Hepatic stellate cell (primary cell): ENCODE measurements around the gene RORB.

Experiments
- DNase-seq: peaks from one replicate; pipeline ENCODE4 v3.0.0; 2011; ENCODE audit warnings: low spot score

The RORB gene

GRCh38 chr9:74598874-74599273 lies 101.7 kb downstream of the RORB start:
- DNase-seq, result no peak

- DNase-seq, result no peak
These were observed 112.7 kb downstream of the RORB start for GRCh38 chr9:74609671-74610405.

GRCh38 chr9:74610523-74611061 lies 113.5 kb downstream of the RORB start:
- DNase-seq, result no peak

DNA sequence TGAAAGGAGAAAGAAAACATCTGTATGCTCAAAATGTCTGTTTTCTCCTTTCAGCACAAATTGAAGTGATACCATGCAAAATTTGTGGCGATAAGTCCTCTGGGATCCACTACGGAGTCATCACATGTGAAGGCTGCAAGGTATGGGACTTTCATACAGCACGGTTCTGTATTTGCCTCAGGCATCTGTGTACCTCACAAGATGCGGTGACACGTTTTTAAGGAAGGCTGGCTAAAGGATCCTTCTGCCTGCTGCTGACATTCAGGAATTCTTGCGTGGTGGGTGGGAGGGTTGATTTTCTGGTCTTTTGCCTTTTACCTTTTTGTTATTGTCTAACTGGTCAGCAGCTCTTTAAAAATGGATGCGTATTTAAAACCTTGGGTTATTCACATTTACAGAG lies 133.1 kb downstream of the RORB start:
- no peak for DNase-seq

DNA sequence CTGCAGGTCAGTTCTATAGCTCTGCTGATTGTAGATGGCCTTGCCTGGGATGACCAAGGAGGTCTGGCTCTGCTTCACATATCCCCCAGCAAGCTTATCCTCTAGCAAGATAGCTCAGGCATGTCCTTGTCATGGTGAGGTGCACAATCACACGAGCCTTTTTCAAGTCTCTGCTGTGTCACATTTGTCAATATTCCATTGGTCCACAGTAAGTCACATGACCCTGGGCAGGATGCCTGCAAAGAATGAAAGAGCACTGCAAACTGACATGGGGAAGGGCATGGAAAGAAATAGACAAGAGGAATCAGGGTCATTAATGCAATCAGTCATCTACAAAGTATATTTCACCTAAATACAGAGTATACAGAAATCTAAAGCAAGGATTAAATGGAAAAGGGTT lies 142.0 kb downstream of the RORB start:
- DNase-seq, result no peak

- DNase-seq, result no peak
These were observed 145.2 kb downstream of the RORB start for GRCh38 chr9:74642376-74642775.

DNA sequence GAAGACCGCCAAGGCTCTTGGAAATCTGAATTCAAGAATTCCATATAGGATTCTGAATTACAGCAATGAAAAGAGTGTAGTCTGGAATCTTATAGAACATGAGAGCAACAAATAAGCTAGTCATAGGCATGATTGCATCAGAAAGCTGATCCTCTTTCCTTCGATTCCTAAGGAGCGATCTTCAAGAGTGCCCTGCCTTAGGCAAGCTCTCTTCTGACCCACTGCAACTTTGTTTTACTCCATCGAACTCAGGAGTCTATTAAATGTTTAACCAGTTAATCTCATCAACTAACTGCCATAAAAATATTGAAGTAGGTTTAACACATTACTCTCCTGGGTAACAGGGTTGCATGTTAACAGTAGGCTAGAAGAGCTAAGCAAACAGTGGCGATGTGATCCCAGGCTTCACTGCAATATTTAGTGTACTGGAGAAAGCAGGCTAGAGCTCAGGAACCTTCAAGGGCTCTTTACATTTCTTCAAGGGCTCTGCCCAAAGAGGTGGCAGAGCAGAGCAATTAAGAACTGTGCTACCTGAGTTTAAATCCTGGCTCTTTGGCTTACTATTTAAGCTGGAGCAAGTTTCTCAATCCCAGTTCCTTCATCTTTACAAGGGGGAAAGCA lies 146.3 kb downstream of the RORB start:
- DNase-seq, result no peak

GRCh38 chr9:74644023-74644422 lies 146.9 kb downstream of the RORB start:
- no peak for DNase-seq

GRCh38 chr9:74645007-74645639 lies 148.0 kb downstream of the RORB start:
- no peak for DNase-seq

- DNase-seq, result no peak
These were observed 156.4 kb downstream of the RORB start for GRCh38 chr9:74653410-74654080.

DNA sequence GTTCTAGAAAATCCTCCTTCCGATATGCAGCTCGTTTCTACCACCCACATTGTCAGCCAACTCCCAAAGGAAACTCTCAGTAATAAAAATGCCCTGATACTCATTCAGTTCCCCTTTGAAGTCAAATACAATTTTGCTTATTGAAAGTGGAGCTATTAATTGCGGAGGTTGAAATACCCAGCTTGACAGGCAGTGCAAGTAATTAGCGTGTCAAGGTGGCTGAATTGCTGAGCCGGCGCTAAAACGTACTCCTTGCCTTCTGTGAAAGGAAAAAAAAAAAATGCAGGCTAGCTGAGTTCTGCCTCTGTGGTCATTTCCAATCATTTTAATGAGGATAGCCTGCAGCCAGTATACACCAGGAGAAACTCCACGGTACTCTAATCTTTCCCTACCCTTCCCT lies 165.5 kb downstream of the RORB start:
- no peak for DNase-seq

DNA sequence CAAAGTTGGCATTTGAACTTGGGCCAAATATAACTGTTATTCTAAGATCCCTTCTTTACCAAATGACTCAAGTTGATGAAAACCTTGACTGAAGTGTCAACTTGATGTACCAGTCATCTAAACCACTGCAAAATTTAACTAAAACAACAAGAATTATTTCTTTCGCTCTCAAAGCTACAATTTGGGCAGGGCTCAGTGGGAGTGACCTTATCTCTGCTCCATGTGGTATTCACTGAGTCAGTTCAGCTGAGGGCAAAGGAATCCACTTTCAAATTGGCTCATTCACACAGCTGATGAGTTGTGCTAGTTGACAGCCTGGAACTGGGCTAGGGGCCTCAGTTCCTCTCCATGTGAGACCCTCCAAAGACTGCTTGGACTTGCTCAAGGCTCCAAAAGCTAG lies 166.3 kb downstream of the RORB start:
- no peak for DNase-seq

- no peak for DNase-seq
These were observed 169.6 kb downstream of the RORB start for GRCh38 chr9:74666625-74667316.

DNA sequence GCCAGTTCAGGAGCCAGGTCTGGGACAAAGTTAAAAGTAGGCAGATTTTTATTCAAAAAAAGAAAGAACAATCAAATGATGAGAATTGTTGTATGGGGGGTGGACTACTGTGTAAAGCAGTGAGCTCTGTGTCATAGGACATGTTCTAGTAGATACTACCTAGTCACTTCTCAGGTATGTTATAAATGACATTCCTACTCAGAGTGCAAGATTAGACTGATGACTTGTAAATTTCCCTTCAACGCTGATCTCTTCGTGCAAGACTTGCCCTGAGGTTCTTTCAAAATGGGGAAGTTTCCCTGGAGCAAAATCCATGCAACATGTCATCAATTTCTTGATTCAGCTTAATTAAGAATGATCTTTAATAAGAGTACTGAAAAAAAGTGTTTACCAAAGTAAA lies 175.1 kb downstream of the RORB start:
- no peak for DNase-seq

GRCh38 chr9:74674077-74674476 lies 176.9 kb downstream of the RORB start:
- DNase-seq, result no peak

- no peak for DNase-seq
These were observed 184.8 kb downstream of the RORB start for GRCh38 chr9:74681906-74682305.

- no peak for DNase-seq
These were observed 186.2 kb downstream of the RORB start for GRCh38 chr9:74683322-74683721.

GRCh38 chr9:74691058-74691457 lies 193.9 kb downstream of the RORB start:
- DNase-seq, result no peak

DNA sequence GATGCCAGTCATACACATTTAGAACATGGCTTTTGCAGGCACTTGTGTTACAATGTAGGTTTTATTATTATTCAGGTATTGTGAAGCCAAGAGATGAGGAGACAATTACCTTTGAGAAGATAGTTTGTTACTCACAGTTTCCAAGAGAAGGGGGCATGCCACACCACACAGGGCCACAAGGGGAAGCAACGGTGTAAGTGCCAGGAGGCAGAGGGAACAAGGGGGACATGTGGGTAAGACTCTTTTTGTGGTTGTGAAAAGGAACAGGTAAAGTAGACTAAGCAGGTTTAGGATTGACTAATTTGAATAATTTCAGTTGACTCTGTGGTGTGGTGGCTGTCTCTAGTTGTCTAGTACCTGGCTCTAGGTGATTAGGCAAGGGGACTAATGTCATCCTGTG lies 199.4 kb downstream of the RORB start:
- DNase-seq, result no peak

GRCh38 chr9:74697535-74697934 lies 200.4 kb downstream of the RORB start:
- no peak for DNase-seq

DNA sequence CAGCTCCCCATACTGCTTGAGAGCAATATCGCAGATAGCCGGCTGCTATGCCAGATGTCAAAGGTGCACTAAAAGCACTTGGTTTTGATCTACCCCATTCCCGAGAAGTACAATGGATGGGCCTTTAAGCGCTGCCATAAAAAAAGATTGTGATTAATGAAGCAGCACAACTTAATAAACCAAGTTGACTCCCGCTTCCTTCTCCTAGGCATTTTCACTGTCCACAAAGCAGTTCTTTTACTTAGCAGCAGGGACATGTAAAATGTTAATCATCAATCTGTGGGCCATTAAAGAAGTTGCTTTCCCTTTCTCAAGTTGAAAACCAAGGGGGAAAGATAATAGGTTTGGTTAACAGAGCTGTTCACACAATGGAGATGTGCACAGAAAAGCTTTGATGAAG lies 214.2 kb downstream of the RORB start:
- DNase-seq, result no peak

GRCh38 chr9:74718709-74719108 lies 221.6 kb downstream of the RORB start:
- DNase-seq, result no peak
